Fibroblast of villous mesenchyme (primary cell): ENCODE data around the gene FADS1. TPM values are rescaled to one million over a fixed set of nuclear protein-coding genes. Genes with fewer than 3 reads are reported as not detected.

Experiments
- DNase-seq: peaks from one replicate; pipeline ENCODE4 v3.0.0-alpha.2; 2010; ENCODE audit warnings: low read depth
- H3K4me3 ChIP-seq: 2 replicates; pipeline ENCODE4 v1.5.1; 2011; ENCODE audit warnings: low read depth, mild to moderate bottlenecking, low read length
- CTCF ChIP-seq: IDR thresholded peaks from 2 replicates; pipeline ENCODE4 v1.5.1; 2012; ENCODE audit warnings: low read depth, mild to moderate bottlenecking, low read length; ENCODE audit not compliant: insufficient read depth
- total RNA-seq: library from RNA; depleted of rRNA; stranded (reverse); fragments of >200 nt; gene quantifications from 2 replicates; pipeline ENCODE4 v1.2.3, GENCODE V29; 2012

Gene FADS1
- total RNA-seq, 1 donor, result 244 TPM

GRCh38 chr11:61771195-61771894, 45.5 kb downstream of the FADS1 start:
- no peak for DNase-seq
- no peak for TF ChIP-seq CTCF
- H3K4me3 ChIP-seq, result no peak overlapping the region

GRCh38 chr11:61769946-61770683, 46.7 kb downstream of the FADS1 start:
- no peak for TF ChIP-seq CTCF
- H3K4me3 ChIP-seq, result no peak overlapping the region
- DNase-seq, result no peak

- no peak overlapping the region for H3K4me3 ChIP-seq
- DNase-seq, result peak; percentile 37
- peak; percentile 53 for TF ChIP-seq CTCF
Observed at GRCh38 chr11:61769169-61769920, 47.5 kb downstream of the FADS1 start.

GRCh38 chr11:61768376-61769076, 48.3 kb downstream of the FADS1 start:
- DNase-seq, result no peak
- TF ChIP-seq CTCF, result no peak
- no peak overlapping the region for H3K4me3 ChIP-seq

GRCh38 chr11:61766353-61766841, 50.4 kb downstream of the FADS1 start:
- DNase-seq, result peak; percentile 63
- no peak for TF ChIP-seq CTCF
- H3K4me3 ChIP-seq, result no peak overlapping the region

- H3K4me3 ChIP-seq, result no peak overlapping the region
- no peak for DNase-seq
- no peak for TF ChIP-seq CTCF
Observed at GRCh38 chr11:61765550-61766253, 51.1 kb downstream of the FADS1 start.
